ENCODE data around the gene CACNA1G. TPM values are rescaled to one million over a fixed set of nuclear protein-coding genes. Genes with fewer than 3 reads are reported as not detected.

Gene CACNA1G
- polyA plus RNA-seq, 1 donor (not counting 4 experiments of a cell fraction or from before 2014, with no cell fraction given): 0.07 TPM

DNA sequence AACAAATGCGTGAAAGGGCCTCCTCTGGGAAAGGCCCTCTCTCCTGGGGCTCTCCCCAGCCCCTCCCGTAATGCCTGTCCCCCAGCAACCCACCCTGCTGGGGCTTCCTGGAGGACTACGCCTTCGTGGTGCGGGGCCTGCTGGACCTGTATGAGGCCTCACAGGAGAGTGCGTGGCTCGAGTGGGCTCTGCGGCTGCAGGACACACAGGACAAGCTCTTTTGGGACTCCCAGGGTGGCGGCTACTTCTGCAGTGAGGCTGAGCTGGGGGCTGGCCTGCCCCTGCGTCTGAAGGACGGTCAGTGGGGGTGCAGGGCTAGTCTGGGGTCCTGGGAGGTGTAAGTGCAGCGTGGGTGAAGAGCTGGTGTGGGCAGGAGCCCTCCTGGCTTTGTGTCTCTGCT, 8.6 kb upstream of the CACNA1G start:
- Histone ChIP-seq H3K4me3 (ENCODE audit: control insufficient read depth in 2 of 3, extremely low read depth in 1 of 3, insufficient read depth in 2 of 3, low read depth in 1 of 3, low read length in 3 of 3) (no peak overlapping the region), H3K9me3 (ENCODE audit: control insufficient read depth, low read depth, low read length) (no peaks in the 10 kb centered on the region), H3K27ac (ENCODE audit: control insufficient read depth, insufficient read depth, low read length) (no peak overlapping the region), H3K4me2 (ENCODE audit: control insufficient read depth, extremely low read depth, insufficient read depth, low read depth, low read length) (no peak overlapping the region), H3K9ac (ENCODE audit: control insufficient read depth, extremely low read depth, insufficient read depth, low read length) (no peak overlapping the region), H3K4me1 (ENCODE audit: control insufficient read depth, extremely low read depth, insufficient read depth, low read length) (peaks cover 7% of the 10 kb centered on the region), H2AFZ (ENCODE audit: control insufficient read depth, low read length) (no peak overlapping the region), H3K36me3 (ENCODE audit: control insufficient read depth in 2 of 2, extremely low read depth in 1 of 2, insufficient read depth in 2 of 2, low read length in 2 of 2) (peaks cover 5 to 22% of the 10 kb centered on the region in 2 experiments), H3K79me2 (ENCODE audit: control insufficient read depth, insufficient read depth, low read length) (no peaks in the 10 kb centered on the region), H3K27me3 (ENCODE audit: control insufficient read depth, extremely low read depth, insufficient read depth, low read length) (no peaks in the 10 kb centered on the region), H4K20me1 (ENCODE audit: control insufficient read depth, extremely low read depth, insufficient read depth, low read length) (no peaks in the 10 kb centered on the region), H3K9me1 (ENCODE audit: control insufficient read depth, extremely low read depth, insufficient read depth, low read length) (no peaks in the 10 kb centered on the region)
- TF ChIP-seq EZH2 (IDR thresholded peaks at IDR 0.05; ENCODE audit: low read length): no peak
- TF ChIP-seq, protein P1, sequence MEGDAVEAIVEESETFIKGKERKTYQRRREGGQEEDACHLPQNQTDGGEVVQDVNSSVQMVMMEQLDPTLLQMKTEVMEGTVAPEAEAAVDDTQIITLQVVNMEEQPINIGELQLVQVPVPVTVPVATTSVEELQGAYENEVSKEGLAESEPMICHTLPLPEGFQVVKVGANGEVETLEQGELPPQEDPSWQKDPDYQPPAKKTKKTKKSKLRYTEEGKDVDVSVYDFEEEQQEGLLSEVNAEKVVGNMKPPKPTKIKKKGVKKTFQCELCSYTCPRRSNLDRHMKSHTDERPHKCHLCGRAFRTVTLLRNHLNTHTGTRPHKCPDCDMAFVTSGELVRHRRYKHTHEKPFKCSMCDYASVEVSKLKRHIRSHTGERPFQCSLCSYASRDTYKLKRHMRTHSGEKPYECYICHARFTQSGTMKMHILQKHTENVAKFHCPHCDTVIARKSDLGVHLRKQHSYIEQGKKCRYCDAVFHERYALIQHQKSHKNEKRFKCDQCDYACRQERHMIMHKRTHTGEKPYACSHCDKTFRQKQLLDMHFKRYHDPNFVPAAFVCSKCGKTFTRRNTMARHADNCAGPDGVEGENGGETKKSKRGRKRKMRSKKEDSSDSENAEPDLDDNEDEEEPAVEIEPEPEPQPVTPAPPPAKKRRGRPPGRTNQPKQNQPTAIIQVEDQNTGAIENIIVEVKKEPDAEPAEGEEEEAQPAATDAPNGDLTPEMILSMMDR (optimal IDR thresholded peaks at IDR 0.05 in 1 of 3, IDR thresholded peaks at IDR 0.05 in 1 of 3, conservative IDR thresholded peaks at IDR 0.05 in 1 of 3; ENCODE audit: extremely low read depth in 1 of 3, insufficient read depth in 2 of 3, low read length in 3 of 3): no peak
- DNase-seq (ENCODE audit: low read depth, low spot score) (no peak), FAIRE-seq (no peak)
- dilution Hi-C loops (cut with MboI; ENCODE audit: extremely low pct_ligation_motif_present, low sequenced_read_pairs): no loop called here

DNA sequence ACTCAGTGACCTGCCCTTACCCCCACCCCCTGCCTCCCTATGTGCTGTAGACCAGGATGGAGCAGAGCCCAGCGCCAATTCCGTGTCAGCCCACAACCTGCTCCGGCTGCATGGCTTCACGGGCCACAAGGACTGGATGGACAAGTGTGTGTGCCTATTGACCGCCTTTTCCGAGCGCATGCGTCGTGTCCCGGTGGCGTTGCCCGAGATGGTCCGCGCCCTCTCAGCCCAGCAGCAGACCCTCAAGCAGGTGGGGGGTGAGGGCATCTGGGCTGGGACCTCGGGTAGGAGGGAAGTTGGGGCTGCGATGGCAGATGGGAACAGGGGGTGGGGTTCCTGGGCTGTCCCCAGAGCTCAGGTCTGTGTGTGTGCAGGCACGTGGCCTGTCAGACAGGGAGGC, 6.3 kb upstream of the CACNA1G start:
- Histone ChIP-seq H2AFZ (ENCODE audit: control insufficient read depth, low read length) (no peak overlapping the region), H3K27me3 (ENCODE audit: control insufficient read depth, extremely low read depth, insufficient read depth, low read length) (peaks cover 11% of the 10 kb centered on the region), H3K4me3 (ENCODE audit: control insufficient read depth in 2 of 3, extremely low read depth in 1 of 3, insufficient read depth in 2 of 3, low read depth in 1 of 3, low read length in 3 of 3) (no peak overlapping the region), H4K20me1 (ENCODE audit: control insufficient read depth, extremely low read depth, insufficient read depth, low read length) (peaks cover 2% of the 10 kb centered on the region), H3K9ac (ENCODE audit: control insufficient read depth, extremely low read depth, insufficient read depth, low read length) (no peak overlapping the region), H3K79me2 (ENCODE audit: control insufficient read depth, insufficient read depth, low read length) (no peaks in the 10 kb centered on the region), H3K9me3 (ENCODE audit: control insufficient read depth, low read depth, low read length) (no peaks in the 10 kb centered on the region), H3K4me2 (ENCODE audit: control insufficient read depth, extremely low read depth, insufficient read depth, low read depth, low read length) (no peak overlapping the region), H3K36me3 (ENCODE audit: control insufficient read depth in 2 of 2, extremely low read depth in 1 of 2, insufficient read depth in 2 of 2, low read length in 2 of 2) (peaks cover 5 to 23% of the 10 kb centered on the region in 2 experiments), H3K9me1 (ENCODE audit: control insufficient read depth, extremely low read depth, insufficient read depth, low read length) (no peaks in the 10 kb centered on the region), H3K4me1 (ENCODE audit: control insufficient read depth, extremely low read depth, insufficient read depth, low read length) (no peaks in the 10 kb centered on the region), H3K27ac (ENCODE audit: control insufficient read depth, insufficient read depth, low read length) (no peak overlapping the region)
- dilution Hi-C loops (cut with MboI; ENCODE audit: extremely low pct_ligation_motif_present, low sequenced_read_pairs): no loop called here
- DNase-seq (ENCODE audit: low read depth, low spot score) (no peak), FAIRE-seq (no peak)
- TF ChIP-seq, protein P1 (optimal IDR thresholded peaks at IDR 0.05 in 1 of 3, IDR thresholded peaks at IDR 0.05 in 1 of 3, conservative IDR thresholded peaks at IDR 0.05 in 1 of 3; ENCODE audit: extremely low read depth in 1 of 3, insufficient read depth in 2 of 3, low read length in 3 of 3): no peak
- no peak for TF ChIP-seq EZH2 (IDR thresholded peaks at IDR 0.05; ENCODE audit: low read length)
